Fibroblast of lung (primary cell): ENCODE measurements around the gene SNPH. TPM values are rescaled to one million over a fixed set of nuclear protein-coding genes. Genes with fewer than 3 reads are reported as not detected.

Experiments
- DNase-seq, 2 donors: peaks; one replicate each; pipeline versions ENCODE4 v3.0.0 to v3.0.0-alpha.2; 2010; ENCODE audit warnings: low read depth in 2 of 2
- H2AFZ ChIP-seq: 2 replicates; pipeline ENCODE4 v1.5.1; 2012; ENCODE audit warnings: low read length, control low read depth, inconsistent platforms
- H3K27ac ChIP-seq: 2 replicates; pipeline ENCODE4 v1.5.1; 2011; ENCODE audit warnings: low read length, control low read depth; ENCODE audit not compliant: insufficient read depth
- H3K27me3 ChIP-seq: 2 replicates; pipeline ENCODE4 v1.5.1; 2011; ENCODE audit warnings: mild to moderate bottlenecking, low read length; ENCODE audit not compliant: control insufficient read depth, insufficient read depth
- H3K36me3 ChIP-seq: 2 replicates; pipeline ENCODE4 v1.5.1; 2011; ENCODE audit warnings: low read length; ENCODE audit not compliant: control insufficient read depth, insufficient read depth
- H3K4me1 ChIP-seq: 2 replicates; pipeline ENCODE4 v1.5.1; 2011; ENCODE audit warnings: low read length; ENCODE audit not compliant: control insufficient read depth, insufficient read depth; ENCODE audit errors: extremely low read depth
- H3K4me2 ChIP-seq: 2 replicates; pipeline ENCODE4 v1.5.1; 2011; ENCODE audit warnings: low read length, control low read depth; ENCODE audit not compliant: insufficient read depth; ENCODE audit errors: extremely low read depth
- H3K4me3 ChIP-seq, 4 experiments: fragments of 200-600 bp in 1 of 4; sonication (generic) in 1 of 4; replicated peaks in 1 of 4; 2 replicates each; pipeline ENCODE4 v1.5.1; 2011 to 2016; ENCODE audit warnings: low read length in 4 of 4, low read depth in 3 of 4, mild to moderate bottlenecking in 3 of 4, control low read depth in 2 of 4, inconsistent platforms in 1 of 4, mixed read lengths in 1 of 4; ENCODE audit not compliant: insufficient read depth in 1 of 4; ENCODE audit errors: control extremely low read depth in 1 of 4
- H3K79me2 ChIP-seq: 2 replicates; pipeline ENCODE4 v1.5.1; 2012; ENCODE audit warnings: mild to moderate bottlenecking, low read length, inconsistent platforms; ENCODE audit not compliant: control insufficient read depth, insufficient read depth
- H3K9ac ChIP-seq: 2 replicates; pipeline ENCODE4 v1.5.1; 2011; ENCODE audit warnings: mild to moderate bottlenecking, low read length, control low read depth; ENCODE audit not compliant: insufficient read depth
- H3K9me3 ChIP-seq: 2 replicates; pipeline ENCODE4 v1.5.1; 2012; ENCODE audit warnings: low read depth, low read length; ENCODE audit not compliant: control insufficient read depth, insufficient read depth
- H4K20me1 ChIP-seq: 2 replicates; pipeline ENCODE4 v1.5.1; 2011; ENCODE audit warnings: low read length; ENCODE audit not compliant: control insufficient read depth, insufficient read depth; ENCODE audit errors: extremely low read depth
- EZH2 ChIP-seq: IDR thresholded peaks from 2 replicates; pipeline ENCODE4 v1.5.1; 2012; ENCODE audit warnings: low read length, control low read depth, mild to moderate bottlenecking; ENCODE audit errors: missing control alignments
- polyA plus RNA-seq, 2 donors: library from polyadenylated mRNA; depleted of rRNA in 1 of 2; stranded (reverse) in 1 of 2; unstranded in 1 of 2; fragments of >200 nt; gene quantifications; 2 replicates each; pipeline ENCODE4 v1.2.1, GENCODE V29; 2011 to 2012; ENCODE audit warnings: missing spikeins in 1 of 2
- total RNA-seq: library from RNA; depleted of rRNA; stranded (reverse); fragments of >200 nt; gene quantifications from 2 replicates; pipeline ENCODE4 v1.2.1, GENCODE V29; 2014
- TF ChIP-seq, protein P1 (sequence below), 2 donors: IDR thresholded peaks in 1 of 2; conservative IDR thresholded peaks in 1 of 2; 1 replicate in 1 of 2; 2 replicates in 1 of 2; pipeline ENCODE4 v1.5.1; 2011 to 2012; ENCODE audit warnings: low read length in 2 of 2, control low read depth in 1 of 2, inconsistent platforms in 1 of 2, low read depth in 1 of 2, mild to moderate bottlenecking in 1 of 2

Gene SNPH
- total and polyA plus RNA-seq, 2 donors (not counting 1 experiment from before 2014, with no cell fraction given) = 0.85 to 18.5 TPM

DNA sequence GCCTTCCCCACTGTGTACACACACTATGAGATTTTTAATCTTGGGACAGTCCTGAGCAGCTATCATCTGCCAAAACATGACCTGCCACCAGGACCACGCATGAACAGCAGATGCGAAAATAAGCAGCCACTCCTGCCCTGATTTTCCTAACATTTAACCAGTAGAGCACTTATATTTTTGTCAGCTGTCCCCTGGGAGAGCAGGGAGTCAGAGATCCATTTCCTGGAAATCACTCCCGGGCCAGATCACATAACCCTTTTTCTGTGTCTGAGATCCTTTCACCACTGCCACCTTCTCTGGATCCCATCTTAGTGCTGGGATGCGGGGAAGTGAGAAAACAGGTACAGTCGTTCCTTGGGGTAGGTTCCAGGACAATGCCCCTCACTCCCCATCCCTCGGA lies 57.2 kb downstream of the SNPH start:
- Histone ChIP-seq H3K79me2 (peaks cover 14% of the 10 kb centered on the region), H3K9ac (peak overlapping the region; percentile 51), H3K4me3 (no peak overlapping the region), H4K20me1 (no peaks in the 10 kb centered on the region), H3K9me3 (no peaks in the 10 kb centered on the region), H3K4me1 (peaks cover 37% of the 10 kb centered on the region), H3K27me3 (no peaks in the 10 kb centered on the region), H3K36me3 (no peaks in the 10 kb centered on the region), H3K27ac (peak overlapping the region; percentile 99), H3K4me2 (peak overlapping the region; percentile 60), H2AFZ (peak overlapping the region; percentile 66)
- TF ChIP-seq EZH2 = no peak
- TF ChIP-seq, protein P1, sequence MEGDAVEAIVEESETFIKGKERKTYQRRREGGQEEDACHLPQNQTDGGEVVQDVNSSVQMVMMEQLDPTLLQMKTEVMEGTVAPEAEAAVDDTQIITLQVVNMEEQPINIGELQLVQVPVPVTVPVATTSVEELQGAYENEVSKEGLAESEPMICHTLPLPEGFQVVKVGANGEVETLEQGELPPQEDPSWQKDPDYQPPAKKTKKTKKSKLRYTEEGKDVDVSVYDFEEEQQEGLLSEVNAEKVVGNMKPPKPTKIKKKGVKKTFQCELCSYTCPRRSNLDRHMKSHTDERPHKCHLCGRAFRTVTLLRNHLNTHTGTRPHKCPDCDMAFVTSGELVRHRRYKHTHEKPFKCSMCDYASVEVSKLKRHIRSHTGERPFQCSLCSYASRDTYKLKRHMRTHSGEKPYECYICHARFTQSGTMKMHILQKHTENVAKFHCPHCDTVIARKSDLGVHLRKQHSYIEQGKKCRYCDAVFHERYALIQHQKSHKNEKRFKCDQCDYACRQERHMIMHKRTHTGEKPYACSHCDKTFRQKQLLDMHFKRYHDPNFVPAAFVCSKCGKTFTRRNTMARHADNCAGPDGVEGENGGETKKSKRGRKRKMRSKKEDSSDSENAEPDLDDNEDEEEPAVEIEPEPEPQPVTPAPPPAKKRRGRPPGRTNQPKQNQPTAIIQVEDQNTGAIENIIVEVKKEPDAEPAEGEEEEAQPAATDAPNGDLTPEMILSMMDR (conservative IDR thresholded peaks at IDR 0.05 in 1 of 2, IDR thresholded peaks at IDR 0.05 in 1 of 2; ENCODE audit: low read depth in 1 of 2, low read length in 2 of 2) = no peak
- no peak for DNase-seq

DNA sequence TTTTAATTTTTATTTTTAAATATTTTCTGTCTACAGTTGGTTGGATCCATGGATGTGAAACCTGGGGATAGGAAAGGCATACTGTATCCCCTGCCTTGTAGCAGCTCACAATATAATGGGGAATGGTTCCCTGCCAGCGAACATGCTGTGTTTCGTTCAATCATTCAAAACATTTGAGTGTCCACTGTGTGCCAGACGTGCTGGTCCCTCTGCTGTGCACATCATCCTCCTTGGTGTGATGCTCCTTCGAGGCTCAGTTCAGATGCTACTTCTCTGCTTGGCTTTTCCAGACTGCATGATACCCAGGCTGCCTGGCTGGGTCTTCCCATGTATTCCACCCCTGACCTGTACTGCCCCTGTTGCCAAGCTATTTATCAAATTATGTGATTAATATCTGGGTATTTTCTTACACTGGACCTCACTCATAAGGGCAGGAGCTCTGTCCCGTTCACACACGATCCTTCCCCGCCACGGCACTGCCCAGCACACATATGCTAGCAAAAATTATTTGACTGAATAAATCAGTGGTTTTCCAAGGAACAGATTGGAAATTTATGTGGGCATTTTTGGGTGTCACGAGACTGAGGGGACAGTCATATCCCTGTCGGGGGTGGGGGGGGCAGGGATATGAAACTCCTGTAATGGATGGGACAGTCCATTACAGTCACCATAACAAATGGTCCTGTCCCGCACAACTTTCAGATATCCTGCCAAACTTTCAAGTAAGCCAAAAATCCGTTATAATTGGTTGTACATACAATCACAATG lies 57.9 kb downstream of the SNPH start:
- peak overlapping the region; percentile 15 for H2AFZ ChIP-seq

GRCh38 chr20:1324598-1325172 lies 58.6 kb downstream of the SNPH start:
- Histone ChIP-seq H2AFZ (peak overlapping the region; percentile 61), H3K4me1 (peaks cover 36% of the 10 kb centered on the region), H4K20me1 (no peaks in the 10 kb centered on the region), H3K9ac (peak overlapping the region; percentile 99), H3K27me3 (no peaks in the 10 kb centered on the region), H3K27ac (peak overlapping the region; percentile 99), H3K4me3 (peak overlapping the region; percentile 78 to 89 (median 81)), H3K36me3 (no peaks in the 10 kb centered on the region), H3K9me3 (no peaks in the 10 kb centered on the region), H3K4me2 (peak overlapping the region; percentile 97), H3K79me2 (peaks cover 24% of the 10 kb centered on the region)
- TF ChIP-seq EZH2 = no peak
- TF ChIP-seq, protein P1 (conservative IDR thresholded peaks at IDR 0.05 in 1 of 2, IDR thresholded peaks at IDR 0.05 in 1 of 2; ENCODE audit: low read depth in 1 of 2, low read length in 2 of 2) = no peak
- peak; percentile 81 to 90 for DNase-seq

More for the DNA sequence above, 57.9 kb downstream of the SNPH start:
- peak overlapping the region; percentile 99 for H3K9ac ChIP-seq
- no peaks in the 10 kb centered on the region for H3K36me3 ChIP-seq
- DNase-seq = no peak
- H3K9me3 ChIP-seq = no peaks in the 10 kb centered on the region
- H3K27ac ChIP-seq = peak overlapping the region; percentile 99
- peak overlapping the region in 2 of 4 experiments; percentile 80 to 89 for H3K4me3 ChIP-seq
- H3K4me1 ChIP-seq = peaks cover 37% of the 10 kb centered on the region
- peak overlapping the region; percentile 97 for H3K4me2 ChIP-seq
- peaks cover 20% of the 10 kb centered on the region for H3K79me2 ChIP-seq
- TF ChIP-seq EZH2 = no peak
- TF ChIP-seq, protein P1 (conservative IDR thresholded peaks at IDR 0.05 in 1 of 2, IDR thresholded peaks at IDR 0.05 in 1 of 2; ENCODE audit: low read depth in 1 of 2, low read length in 2 of 2) = no peak
- H4K20me1 ChIP-seq = no peaks in the 10 kb centered on the region
- H3K27me3 ChIP-seq = no peaks in the 10 kb centered on the region
